ENCODE measurements around the gene TGOLN2. TPM values are rescaled to one million over a fixed set of nuclear protein-coding genes. Genes with fewer than 3 reads are reported as not detected.
A peak's percentile ranks its signal among the peaks of the same experiment; 100 is the strongest.
"Not testable (repeated sequence)": the region's sequence is repeated elsewhere in the genome, so short reads cannot be mapped to it uniquely, and the experiment has no call there.

Gene TGOLN2
- total RNA-seq, 1 donor from 2014 or later = 65.5 TPM

- H3K27me3 Mint-ChIP-seq = no peaks in the 10 kb centered on the region
- peaks cover 8% of the 10 kb centered on the region for H3K4me1 Mint-ChIP-seq (ENCODE audit: low read depth)
- no peaks in the 10 kb centered on the region for H3K9me3 Mint-ChIP-seq (ENCODE audit: low read depth)
- peaks cover 8% of the 10 kb centered on the region for H3K36me3 Mint-ChIP-seq (ENCODE audit: insufficient read depth)
- DNase-seq (ENCODE audit: low spot score, unreplicated experiment) = no peak
- H3K27ac Mint-ChIP-seq = no peak overlapping the region
- H3K4me3 Mint-ChIP-seq (ENCODE audit: low read depth) = no peak overlapping the region
- no peak for TF ChIP-seq CTCF (IDR thresholded peaks at IDR 0.05; ENCODE audit: unreplicated experiment)
Observed at GRCh38 chr2:85368921-85369320, 41.1 kb upstream of the TGOLN2 start.

- H3K27ac Mint-ChIP-seq = peak overlapping the region; percentile 57
- no peaks in the 10 kb centered on the region for H3K27me3 Mint-ChIP-seq
- peaks cover 10% of the 10 kb centered on the region for H3K36me3 Mint-ChIP-seq (ENCODE audit: insufficient read depth)
- DNase-seq (ENCODE audit: low spot score, unreplicated experiment) = no peak
- H3K4me1 Mint-ChIP-seq (ENCODE audit: low read depth) = peaks cover 8% of the 10 kb centered on the region
- H3K9me3 Mint-ChIP-seq (ENCODE audit: low read depth) = no peaks in the 10 kb centered on the region
- H3K4me3 Mint-ChIP-seq (ENCODE audit: low read depth) = no peak overlapping the region
- TF ChIP-seq CTCF (IDR thresholded peaks at IDR 0.05; ENCODE audit: unreplicated experiment) = no peak
Observed at GRCh38 chr2:85367180-85367579, 39.4 kb upstream of the TGOLN2 start.

- DNase-seq (ENCODE audit: low spot score, unreplicated experiment); H3K27me3 Mint-ChIP-seq; H3K4me1 Mint-ChIP-seq (ENCODE audit: low read depth); H3K4me3 Mint-ChIP-seq (ENCODE audit: low read depth); H3K9me3 Mint-ChIP-seq (ENCODE audit: low read depth); H3K27ac Mint-ChIP-seq: not testable (repeated sequence)
- H3K36me3 Mint-ChIP-seq (ENCODE audit: insufficient read depth) = peaks cover 13% of the 10 kb centered on the region
Observed at GRCh38 chr2:85362653-85363387, 35.0 kb upstream of the TGOLN2 start.

DNA sequence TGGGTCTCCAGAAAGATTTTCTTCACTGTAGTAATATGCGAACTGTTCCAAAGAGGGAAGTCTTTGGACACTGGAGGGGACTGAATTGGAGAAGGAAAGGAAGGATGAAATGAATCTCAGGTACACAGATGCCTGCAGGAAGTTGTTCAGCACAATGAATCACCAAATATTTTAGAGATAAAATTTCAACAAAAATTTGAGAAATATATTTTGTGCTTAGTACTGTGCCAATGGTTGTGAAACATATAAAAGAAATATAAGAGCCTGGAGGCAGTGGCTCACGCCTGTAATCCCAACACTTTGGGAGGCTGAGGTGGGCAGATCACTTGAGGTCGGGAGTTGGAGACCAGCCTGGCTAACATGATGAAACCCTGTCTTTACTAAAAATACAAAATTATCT, 29.9 kb upstream of the TGOLN2 start:
- H3K4me1 Mint-ChIP-seq (ENCODE audit: low read depth) = peaks cover 15% of the 10 kb centered on the region
- TF ChIP-seq CTCF (IDR thresholded peaks at IDR 0.05; ENCODE audit: unreplicated experiment) = no peak
- H3K9me3 Mint-ChIP-seq (ENCODE audit: low read depth) = no peaks in the 10 kb centered on the region
- H3K27ac Mint-ChIP-seq = no peak overlapping the region
- peaks cover 12% of the 10 kb centered on the region for H3K36me3 Mint-ChIP-seq (ENCODE audit: insufficient read depth)
- no peaks in the 10 kb centered on the region for H3K27me3 Mint-ChIP-seq
- H3K4me3 Mint-ChIP-seq (ENCODE audit: low read depth) = no peak overlapping the region
- no peak for DNase-seq (ENCODE audit: low spot score, unreplicated experiment)

- no peak overlapping the region for H3K4me3 Mint-ChIP-seq (ENCODE audit: low read depth)
Observed at GRCh38 chr2:85356186-85356585, 28.4 kb upstream of the TGOLN2 start.

More at GRCh38 chr2:85356186-85356585, 28.4 kb upstream of the TGOLN2 start:
- Mint-ChIP-seq H3K27me3 (no peaks in the 10 kb centered on the region), H3K36me3 (ENCODE audit: insufficient read depth) (peaks cover 7% of the 10 kb centered on the region), H3K4me1 (ENCODE audit: low read depth) (peaks cover 15% of the 10 kb centered on the region), H3K27ac (no peak overlapping the region), H3K9me3 (ENCODE audit: low read depth) (no peaks in the 10 kb centered on the region)
- no peak for TF ChIP-seq CTCF (IDR thresholded peaks at IDR 0.05; ENCODE audit: unreplicated experiment)
- no peak for DNase-seq (ENCODE audit: low spot score, unreplicated experiment)
